ENCODE data around the gene SDSL.

Gene SDSL

DNA sequence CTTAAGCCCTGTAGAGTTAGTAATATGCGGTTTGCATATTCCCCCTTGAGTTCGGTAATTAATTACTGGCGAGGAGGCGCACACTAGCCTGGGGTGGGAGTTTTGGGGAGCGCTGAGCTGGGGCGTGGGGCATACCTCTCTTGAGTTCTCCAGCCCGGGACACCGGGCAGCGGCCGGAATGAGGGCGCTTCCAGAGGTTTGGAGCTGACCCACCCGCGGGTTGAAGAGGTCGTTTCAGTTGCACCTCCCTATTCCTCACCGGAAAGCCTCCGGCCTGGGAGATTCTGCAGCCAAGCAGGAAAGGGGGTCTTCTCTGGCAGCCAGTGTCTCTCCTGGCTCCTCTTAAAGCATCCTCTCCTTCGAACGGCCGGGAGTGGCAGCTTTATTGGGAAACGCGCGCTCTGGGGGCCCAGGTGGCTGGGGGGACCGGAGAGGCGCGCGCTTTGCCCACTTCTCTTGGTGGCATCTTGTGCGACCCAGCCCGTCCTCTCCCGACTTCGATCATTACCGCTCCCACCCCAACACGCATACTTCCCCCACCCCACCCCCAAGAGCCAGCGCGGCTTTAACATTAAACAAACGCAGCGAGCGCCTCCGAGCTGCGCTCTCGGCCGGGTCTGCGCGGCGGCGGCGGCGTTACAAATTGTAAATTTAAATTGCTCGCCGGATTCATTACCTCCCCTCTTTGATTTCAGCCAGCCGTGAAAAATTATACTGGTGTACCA, 53.4 kb downstream of the SDSL start:
- TF ChIP-seq, protein P1, sequence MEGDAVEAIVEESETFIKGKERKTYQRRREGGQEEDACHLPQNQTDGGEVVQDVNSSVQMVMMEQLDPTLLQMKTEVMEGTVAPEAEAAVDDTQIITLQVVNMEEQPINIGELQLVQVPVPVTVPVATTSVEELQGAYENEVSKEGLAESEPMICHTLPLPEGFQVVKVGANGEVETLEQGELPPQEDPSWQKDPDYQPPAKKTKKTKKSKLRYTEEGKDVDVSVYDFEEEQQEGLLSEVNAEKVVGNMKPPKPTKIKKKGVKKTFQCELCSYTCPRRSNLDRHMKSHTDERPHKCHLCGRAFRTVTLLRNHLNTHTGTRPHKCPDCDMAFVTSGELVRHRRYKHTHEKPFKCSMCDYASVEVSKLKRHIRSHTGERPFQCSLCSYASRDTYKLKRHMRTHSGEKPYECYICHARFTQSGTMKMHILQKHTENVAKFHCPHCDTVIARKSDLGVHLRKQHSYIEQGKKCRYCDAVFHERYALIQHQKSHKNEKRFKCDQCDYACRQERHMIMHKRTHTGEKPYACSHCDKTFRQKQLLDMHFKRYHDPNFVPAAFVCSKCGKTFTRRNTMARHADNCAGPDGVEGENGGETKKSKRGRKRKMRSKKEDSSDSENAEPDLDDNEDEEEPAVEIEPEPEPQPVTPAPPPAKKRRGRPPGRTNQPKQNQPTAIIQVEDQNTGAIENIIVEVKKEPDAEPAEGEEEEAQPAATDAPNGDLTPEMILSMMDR (IDR thresholded peaks at IDR 0.05; ENCODE audit: low read depth, low read length, missing control alignments): no peak
- no peak overlapping the region for H3K4me3 ChIP-seq (ENCODE audit: low read depth, low read length)
- DNase-seq (ENCODE audit: low read depth): no peak

GRCh38 chr12:113476176-113476986, 54.2 kb downstream of the SDSL start:
- H3K4me3 ChIP-seq (ENCODE audit: low read depth, low read length): no peak overlapping the region
- TF ChIP-seq, protein P1 (IDR thresholded peaks at IDR 0.05; ENCODE audit: low read depth, low read length, missing control alignments): no peak
- DNase-seq (ENCODE audit: low read depth): no peak

DNA sequence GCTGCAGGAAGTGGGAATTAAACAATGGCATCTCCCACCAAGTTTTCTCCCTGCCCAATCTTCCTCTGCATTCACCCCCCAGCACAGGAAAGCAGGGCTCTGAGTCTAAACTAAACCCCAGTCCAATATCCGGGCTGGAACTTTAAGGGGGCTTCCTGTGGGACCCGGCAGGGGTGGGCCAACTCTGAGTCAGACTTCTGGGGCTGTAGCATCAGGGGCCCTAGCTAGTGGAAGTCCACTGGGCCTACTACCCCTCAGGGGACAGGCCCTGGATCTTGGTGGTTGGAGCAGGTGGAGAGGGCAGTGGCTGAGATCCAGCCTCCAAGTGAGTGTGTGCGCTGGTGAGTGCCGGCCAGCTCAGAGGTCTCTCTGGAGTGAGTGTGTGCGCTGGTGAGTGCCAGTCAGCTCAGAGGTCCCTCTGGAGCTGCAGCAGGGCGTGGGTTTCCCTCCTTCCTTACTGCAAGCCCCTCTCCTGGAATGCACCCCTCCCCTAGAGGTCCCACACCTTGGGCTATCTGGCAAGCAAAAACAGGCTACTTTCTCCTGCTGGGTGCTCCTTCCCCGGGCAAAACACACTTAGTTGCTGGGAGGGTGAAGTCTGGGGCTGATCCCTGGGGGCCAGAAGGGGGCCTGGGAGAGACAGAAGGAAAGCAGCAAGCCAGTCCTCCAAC, 55.1 kb downstream of the SDSL start:
- H3K4me3 ChIP-seq (ENCODE audit: low read depth, low read length): no peak overlapping the region
- TF ChIP-seq, protein P1 (IDR thresholded peaks at IDR 0.05; ENCODE audit: low read depth, low read length, missing control alignments): no peak
- DNase-seq (ENCODE audit: low read depth): no peak

DNA sequence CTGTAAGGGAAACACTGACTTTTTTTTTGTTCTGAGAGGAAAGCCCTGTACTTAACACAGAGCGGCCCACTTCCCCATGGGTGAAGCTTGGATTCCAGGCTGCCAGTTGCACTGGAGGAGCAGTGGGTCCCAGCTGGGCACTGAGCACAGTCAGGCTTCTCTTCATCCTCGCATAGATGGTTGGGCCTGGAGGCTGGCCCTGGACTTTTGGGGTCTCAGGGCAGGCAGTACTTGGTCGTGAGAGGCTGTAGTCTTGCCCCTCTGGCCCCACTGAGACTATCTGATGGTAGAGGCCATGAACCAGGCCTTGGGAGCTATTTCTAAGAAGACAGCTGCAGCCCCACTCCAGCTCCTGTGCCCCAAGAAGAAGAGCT, 55.6 kb downstream of the SDSL start:
- no peak for DNase-seq (ENCODE audit: low read depth)
- H3K4me3 ChIP-seq (ENCODE audit: low read depth, low read length): no peak overlapping the region

DNA sequence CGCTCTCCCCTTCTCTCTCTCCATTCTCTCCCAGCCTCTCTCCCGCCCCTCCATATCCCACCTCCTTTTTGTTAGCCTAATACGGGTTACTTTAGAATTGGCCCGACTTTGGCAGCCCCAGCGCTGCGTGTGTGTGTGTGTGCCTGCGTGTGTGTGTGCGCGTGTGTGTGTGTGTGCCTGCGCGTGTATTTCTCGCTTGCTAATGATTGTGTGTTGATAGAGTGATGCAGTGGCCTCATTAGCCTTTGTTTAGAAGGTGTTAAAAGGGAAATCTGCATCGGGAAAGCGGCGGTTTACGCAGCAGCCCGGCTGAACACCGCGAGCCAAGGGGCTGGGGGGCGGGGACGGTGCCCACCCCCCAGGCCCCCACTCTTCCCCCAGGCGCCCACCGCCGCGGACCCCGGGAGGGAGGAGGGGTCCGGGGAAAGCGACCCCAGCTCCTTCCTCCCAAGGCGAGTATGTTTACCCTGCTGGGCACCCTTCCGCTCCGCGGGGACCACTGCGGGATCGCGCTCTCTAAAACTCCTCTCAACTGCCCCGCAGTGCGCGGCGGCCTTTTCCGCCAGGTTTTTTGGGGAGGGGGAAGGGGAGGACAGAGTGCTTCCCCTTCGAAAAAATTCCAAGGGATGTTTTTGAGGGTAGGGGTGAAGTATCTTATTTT, 56.3 kb downstream of the SDSL start:
- TF ChIP-seq, protein P1 (IDR thresholded peaks at IDR 0.05; ENCODE audit: low read depth, low read length, missing control alignments): no peak
- no peak for DNase-seq (ENCODE audit: low read depth)
- H3K4me3 ChIP-seq (ENCODE audit: low read depth, low read length): no peak overlapping the region

More for the DNA sequence above, 55.6 kb downstream of the SDSL start:
- TF ChIP-seq, protein P1 (IDR thresholded peaks at IDR 0.05; ENCODE audit: low read depth, low read length, missing control alignments): no peak

GRCh38 chr12:113479216-113479589, 57.0 kb downstream of the SDSL start:
- TF ChIP-seq, protein P1 (IDR thresholded peaks at IDR 0.05; ENCODE audit: low read depth, low read length, missing control alignments): no peak
- H3K4me3 ChIP-seq (ENCODE audit: low read depth, low read length): no peak overlapping the region
- no peak for DNase-seq (ENCODE audit: low read depth)
